Activated T-helper 9 cell treated with anti-CD3 and anti-CD28 coated beads, Interleukin-2, amount 50 U/mL, for 16 hours (primary cell): ENCODE data around the gene DUSP11.
A peak's percentile ranks its signal among the peaks of the same experiment; 100 is the strongest.
"Not testable (repeated sequence)": the region's sequence is repeated elsewhere in the genome, so short reads cannot be mapped to it uniquely, and the experiment has no call there.

Experiments
- DNase-seq: peaks from one replicate; pipeline ENCODE4 v3.0.0-alpha.2; 2020; ENCODE audit warnings: low read depth

Gene DUSP11

DNA sequence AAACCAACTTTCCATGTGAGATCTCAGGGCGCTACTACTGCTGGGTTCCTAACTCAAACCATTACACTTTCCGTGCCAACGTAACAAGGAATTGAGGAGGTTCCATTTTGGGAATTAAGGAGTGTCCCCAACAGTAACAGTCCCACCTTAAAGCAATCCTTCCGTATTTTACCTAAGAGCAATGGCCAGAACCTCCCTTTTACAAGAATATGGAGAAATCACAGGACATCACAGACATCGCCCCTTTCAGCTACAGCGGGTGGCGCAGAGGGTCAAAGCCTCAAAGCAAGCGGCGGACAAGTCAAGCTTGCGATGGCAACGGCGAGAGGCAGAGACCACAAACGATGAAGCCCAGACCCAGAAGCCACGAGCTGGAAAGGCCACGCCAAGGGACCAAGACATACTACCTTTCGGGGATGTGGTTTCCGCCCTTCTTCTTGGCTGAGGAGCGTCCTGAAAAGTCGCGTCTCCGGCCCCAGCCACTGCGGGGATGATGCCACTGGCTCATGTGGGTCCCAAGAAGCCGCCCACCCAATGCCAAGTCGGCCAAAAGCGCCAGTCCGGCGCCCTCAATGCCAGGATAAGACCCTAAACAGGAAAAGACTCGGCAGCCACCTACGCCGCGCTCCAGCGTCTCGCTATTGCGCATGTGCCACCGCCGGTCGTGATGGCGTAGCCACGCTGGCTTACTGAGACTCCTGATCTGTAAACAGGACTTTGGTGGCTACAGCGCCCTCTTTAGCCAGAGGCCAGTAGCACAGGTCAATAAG is at the start of gene DUSP11:
Gene DUSP11 (minus strand): TSS at position 637 of the 770 bp plus-strand sequence. CDS start 129 bp downstream, at position 508.
- DNase-seq = peak; percentile 94

- peak; percentile 80 for DNase-seq
Measured at GRCh38 chr2:73828818-73829570, 49.1 kb upstream of the DUSP11 start, which contains the start of gene STAMBP. STAMBP (plus strand) TSS chr2:73828961; CDS start chr2:73830857, 1,896 bp downstream.

- DNase-seq = no peak
Measured at GRCh38 chr2:73828389-73828817, 48.5 kb upstream of the DUSP11 start.

GRCh38 chr2:73827660-73828388 is 47.9 kb upstream of the DUSP11 start:
- no peak for DNase-seq

DNA sequence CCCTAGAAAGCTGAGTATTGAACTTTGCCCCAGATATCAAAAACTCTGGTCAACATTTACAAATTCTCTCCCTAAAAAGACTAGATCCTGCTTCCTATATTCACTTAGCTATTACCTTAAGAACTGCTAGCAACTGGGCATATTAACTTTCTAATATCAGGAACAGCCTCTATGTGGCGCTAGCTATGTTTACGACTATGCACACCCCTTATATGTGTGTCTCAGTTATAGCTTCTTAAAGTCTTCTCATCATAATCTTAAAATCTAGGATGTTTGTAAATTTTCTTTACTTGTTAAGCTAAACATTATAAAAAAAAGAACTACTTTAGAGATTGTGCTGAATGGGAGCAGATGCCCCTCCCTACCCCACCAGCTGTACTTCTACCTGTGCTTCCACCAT is 47.1 kb upstream of the DUSP11 start:
- no peak for DNase-seq

DNA sequence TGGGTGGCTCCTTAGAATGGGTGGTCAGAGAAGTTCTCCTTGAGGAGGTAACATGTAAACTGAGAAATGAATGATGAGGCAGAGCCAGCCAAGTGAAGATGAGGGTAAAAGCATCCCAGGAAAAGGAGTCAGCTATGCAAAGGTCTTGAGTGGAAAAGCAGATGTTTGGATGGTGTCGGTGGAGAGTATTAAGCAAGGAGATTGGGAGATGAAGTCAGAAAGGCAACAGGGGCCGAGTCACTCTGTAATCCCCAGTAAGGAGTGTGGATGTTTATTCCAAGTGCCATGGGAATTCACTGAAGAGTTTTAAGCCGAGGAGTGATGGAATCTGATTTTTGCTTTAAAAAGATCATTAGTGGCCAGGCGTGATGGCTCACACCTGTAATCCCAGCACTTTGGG is 45.5 kb upstream of the DUSP11 start:
- DNase-seq = no peak

DNA sequence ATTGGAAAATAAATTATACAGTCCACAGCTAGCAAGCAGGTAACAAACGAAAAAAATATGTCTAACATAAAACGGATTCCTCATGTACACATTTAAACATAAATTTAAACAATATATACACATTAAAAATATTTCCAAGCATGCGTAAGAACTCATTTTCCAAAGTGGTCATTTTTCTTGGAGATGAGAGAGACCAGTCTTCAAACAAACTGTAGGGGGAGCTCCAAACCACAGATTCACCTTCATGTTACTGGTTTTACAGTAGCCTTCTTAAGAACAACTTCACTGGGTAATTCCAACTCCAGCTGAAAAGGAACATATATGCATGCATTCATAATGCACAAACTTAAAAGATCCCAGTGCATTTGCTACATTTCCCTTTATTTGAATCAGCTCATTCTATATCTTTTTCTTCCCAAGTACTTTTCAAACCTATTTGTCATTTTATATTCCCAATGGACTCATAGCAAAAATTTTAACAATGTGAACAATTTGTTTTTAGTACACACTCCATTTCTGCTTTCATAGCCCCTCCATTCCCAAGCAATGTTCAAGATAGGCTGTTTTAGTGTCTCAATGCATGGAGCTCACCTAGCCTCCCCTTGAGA is 44.1 kb upstream of the DUSP11 start:
- no peak for DNase-seq

- no peak for DNase-seq
Measured at GRCh38 chr2:73823416-73823815, 43.5 kb upstream of the DUSP11 start.

DNA sequence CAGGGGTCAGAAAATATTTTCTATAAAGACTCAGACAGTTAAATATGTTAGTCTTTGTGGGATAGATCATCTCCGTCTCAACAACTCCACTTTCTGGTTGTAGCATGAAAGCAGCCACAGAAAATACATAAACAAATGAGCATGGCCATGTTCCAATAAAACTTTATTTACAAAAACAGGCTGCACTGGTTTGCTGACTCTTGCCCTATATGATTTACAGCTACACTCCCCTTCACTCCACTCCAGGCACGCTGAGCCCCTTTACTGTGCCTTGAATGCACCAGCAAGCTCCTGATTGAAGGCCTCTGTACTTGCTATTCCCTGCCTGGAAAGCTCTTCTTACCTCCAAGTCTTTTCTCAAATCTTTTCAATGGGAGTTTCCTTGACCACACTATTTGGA is 43.1 kb upstream of the DUSP11 start:
- no peak for DNase-seq

- DNase-seq = no peak
Measured at GRCh38 chr2:73822276-73822675, 42.4 kb upstream of the DUSP11 start.

DNA sequence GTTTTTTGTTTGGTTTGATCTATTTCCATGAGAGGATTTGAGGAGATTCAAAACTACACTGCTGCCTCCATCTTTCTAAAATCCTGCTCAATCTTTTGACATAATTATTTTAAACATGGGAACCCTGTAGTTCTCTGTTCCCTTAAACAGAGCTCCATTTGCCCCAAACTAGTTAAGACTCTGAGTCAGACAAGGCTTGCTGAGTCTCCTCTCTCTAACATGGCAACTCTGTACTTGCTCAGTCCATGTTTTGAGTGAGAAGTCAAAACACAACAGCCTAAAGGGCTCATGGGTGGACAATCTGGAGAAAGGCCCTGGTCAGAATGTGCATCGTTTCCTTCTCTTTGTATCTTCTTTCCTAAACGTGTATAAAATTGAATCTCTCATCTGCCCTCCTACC is 41.8 kb upstream of the DUSP11 start:
- DNase-seq = no peak

GRCh38 chr2:73821227-73821626 is 41.3 kb upstream of the DUSP11 start:
- no peak for DNase-seq

DNA sequence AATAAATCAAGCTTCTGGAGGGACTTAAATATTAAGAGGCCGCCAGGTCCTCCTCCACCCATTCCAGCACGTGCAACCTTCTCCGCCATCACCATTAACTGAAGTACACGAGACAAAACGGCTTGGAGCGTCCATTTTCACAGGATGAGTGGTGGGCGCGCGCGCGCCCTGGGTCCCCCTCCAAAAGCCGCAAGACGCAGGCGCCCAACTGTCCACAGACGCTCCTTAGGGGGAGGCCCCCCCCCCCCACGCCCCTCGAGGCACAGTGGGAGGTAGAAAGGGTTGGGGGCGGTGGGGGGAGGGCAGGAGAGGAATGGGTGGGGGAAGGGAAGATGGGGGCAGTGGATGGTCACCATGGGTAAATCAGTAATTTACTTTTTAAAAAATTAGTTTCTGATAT is 38.4 kb upstream of the DUSP11 start:
- DNase-seq = no peak

GRCh38 chr2:73812635-73813034 is 32.7 kb upstream of the DUSP11 start:
- DNase-seq = no peak

DNA sequence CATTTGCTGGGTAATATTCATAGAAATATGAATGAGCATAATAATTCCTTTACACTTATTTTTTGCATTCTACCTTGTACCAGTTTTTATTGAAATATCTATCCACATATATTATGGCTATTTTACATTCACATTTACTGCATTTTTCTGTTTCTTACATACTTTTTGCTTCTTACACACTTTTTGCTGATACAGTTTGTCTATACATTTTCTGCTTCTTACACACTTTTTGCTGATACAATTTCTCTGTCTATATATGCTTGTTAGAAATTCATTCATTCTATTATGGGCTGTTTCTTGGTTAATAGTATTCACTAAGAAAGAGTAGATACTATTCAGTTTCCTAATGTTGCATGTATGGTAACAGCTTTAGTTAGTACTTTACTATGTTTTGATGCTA is 32.0 kb upstream of the DUSP11 start:
- no peak for DNase-seq

DNA sequence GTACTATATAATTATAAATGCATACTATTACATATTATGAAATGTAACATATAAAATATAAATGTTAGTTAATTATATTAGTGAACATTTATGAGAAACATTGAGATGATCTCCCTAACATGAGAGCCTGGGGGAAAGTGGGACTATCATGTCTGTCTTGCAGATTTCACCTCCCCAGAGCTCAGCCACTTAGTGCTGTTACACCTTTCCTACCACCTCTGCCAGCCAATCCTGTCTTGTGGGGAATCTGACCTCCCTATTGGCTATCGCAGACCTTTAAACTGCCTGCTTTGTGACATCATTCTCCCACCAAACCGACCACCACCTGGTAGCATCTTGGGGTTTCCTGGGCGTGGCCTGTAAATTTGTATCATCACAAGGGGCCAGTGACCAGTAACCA is 4.0 kb upstream of the DUSP11 start, which contains the start of gene C2orf78:
Gene C2orf78 (plus strand): TSS at position 301 of the 400 bp plus-strand sequence. CDS start 127 bp downstream, outside the sequence.
- not testable (repeated sequence) for DNase-seq

DNA sequence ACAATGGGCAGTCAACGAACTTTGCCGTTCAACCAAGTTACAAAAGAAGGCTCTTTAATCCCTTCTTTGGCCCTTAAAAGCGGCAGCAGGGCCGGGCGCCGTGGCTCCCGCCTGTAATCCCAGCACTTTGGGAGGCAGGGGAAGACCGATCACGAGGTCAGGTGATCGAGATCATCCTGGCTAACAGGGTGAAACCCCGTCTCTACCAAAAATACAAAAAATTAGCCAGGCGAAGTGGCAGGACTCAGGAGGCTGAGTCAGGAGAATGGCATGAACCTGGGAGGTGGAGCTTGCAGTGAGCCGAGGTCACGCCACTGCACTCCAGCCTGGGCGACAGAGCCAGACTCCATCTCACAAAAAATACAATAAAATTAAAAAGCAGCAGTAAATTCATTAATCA is 3.5 kb upstream of the DUSP11 start:
- DNase-seq = not testable (repeated sequence)

GRCh38 chr2:73780237-73780582 is 307 bp upstream of the DUSP11 start:
- no peak for DNase-seq

DNA sequence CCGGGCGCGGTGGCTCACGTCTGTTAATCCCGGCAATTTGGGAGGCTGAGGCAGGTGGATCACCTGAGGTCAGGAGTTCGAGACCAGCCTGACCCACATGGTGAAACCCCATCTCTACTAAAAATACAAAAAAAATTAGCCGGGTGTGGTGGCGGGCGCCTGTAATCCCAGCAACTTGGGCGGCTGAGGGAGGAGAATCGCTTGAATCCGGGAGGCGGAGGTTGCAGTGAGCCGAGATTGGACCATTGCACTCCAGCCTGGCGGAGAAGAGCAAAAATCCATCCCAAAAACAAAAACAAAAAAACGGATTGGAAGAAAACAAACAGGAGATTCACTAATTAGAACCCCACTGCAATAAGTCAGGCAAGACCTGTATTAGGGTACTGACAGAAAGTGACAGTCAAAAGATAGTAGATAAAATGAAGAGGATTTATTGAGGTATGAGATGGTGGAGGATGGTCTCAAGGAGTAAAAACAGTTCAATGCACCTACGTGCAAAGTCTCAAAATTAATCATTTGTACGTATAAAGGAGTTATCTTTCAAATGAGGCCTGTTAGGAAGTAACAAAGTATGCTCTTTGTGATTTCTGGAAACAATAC is 936 bp downstream of the DUSP11 start:
- DNase-seq = not testable (repeated sequence)

DNA sequence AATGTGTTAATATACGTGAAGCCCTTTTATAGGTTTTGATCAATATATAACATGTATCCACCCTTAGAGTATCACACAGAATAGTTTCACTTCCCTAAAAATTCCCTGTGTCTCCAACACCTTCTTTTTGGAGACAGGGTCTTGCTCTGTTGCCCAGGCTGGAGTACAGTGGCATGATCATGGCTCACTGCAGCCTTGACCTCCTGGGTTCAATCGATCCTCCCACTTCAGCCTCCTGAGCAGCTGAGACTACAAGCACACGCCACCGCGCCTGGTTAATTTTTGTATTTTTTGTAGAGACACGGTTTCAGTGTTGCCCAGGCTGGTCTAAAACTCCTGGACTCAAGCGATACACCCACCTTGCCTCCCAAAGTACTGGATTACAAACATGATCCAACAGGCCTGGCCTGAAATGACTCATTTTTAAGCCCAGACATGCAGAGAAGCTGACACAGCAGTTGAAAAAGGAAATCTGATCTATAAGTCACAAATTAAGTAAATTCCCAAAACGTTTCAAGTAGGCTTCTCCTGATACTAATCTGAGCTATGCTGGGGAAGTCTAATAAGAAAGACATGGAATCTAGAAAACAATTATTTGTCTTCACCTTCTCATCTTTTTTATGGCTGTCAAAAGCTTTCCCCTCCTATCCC is 2.9 kb downstream of the DUSP11 start:
- no peak for DNase-seq

DNA sequence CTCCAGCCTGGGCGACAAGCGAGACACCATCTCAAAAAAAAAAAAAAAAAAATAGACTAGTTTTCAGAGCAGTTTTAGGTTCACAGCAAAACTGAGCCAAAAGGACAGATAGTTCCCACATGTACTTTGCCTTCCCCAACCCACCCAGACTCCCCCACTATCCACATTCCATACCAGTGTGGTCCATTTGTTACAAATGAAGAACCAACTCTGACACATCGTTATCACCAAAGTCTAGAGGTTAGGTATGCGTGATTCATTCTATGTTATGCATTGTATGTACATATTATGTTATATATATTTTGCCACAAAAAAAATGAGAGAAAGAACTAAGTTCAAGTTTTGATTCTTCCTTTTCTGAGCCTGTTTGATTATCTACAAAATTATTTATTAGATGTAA is 3.5 kb downstream of the DUSP11 start:
- no peak for DNase-seq
